GM12878 (cell line): Measurements from ENCODE around the gene HECTD4. TPM values are rescaled to one million over a fixed set of nuclear protein-coding genes. Genes with fewer than 3 reads are reported as not detected.

Source experiments
- BRCA1 ChIP-seq: IDR thresholded peaks from 2 replicates; pipeline ENCODE4 v1.6.1; 2011; ENCODE audit warnings: low read depth, low read length, improper control_type of control experiment
- EGR1 ChIP-seq, 2 experiments: IDR thresholded peaks; 1 replicate in 1 of 2; 2 replicates in 1 of 2; pipeline ENCODE4 v1.6.1; 2011 to 2012; ENCODE audit warnings: low read depth in 2 of 2, low read length in 2 of 2, borderline replicate concordance in 1 of 2, mild to moderate bottlenecking in 1 of 2, moderate library complexity in 1 of 2
- KDM1A ChIP-seq: fragments of 200-600 bp; sonication (generic); IDR thresholded peaks from 2 replicates; pipeline ENCODE4 v1.6.1; 2016; ENCODE audit warnings: borderline replicate concordance
- MTA2 ChIP-seq: fragments of 450-650 bp; IDR thresholded peaks from 2 replicates; pipeline ENCODE4 v1.6.1; 2016; ENCODE audit warnings: low read depth, mild to moderate bottlenecking, moderate library complexity
- NFYA ChIP-seq: IDR thresholded peaks from 2 replicates; pipeline ENCODE4 v1.6.1; 2011; ENCODE audit warnings: low read depth, mild to moderate bottlenecking, low read length, improper control_type of control experiment, borderline replicate concordance
- PAX8 ChIP-seq: fragments of 450-650 bp; IDR thresholded peaks from 2 replicates; pipeline ENCODE4 v1.6.1; 2017; ENCODE audit warnings: mild to moderate bottlenecking, moderate library complexity
- PML ChIP-seq: IDR thresholded peaks from 2 replicates; pipeline ENCODE4 v1.6.1; 2012; ENCODE audit warnings: low read length, inconsistent platforms
- POU2F2 ChIP-seq: IDR thresholded peaks from 3 replicates; pipeline ENCODE4 v1.6.1; 2011; ENCODE audit warnings: low read depth, mild to moderate bottlenecking, low read length, borderline replicate concordance
- SIN3A ChIP-seq: IDR thresholded peaks from 2 replicates; pipeline ENCODE4 v1.6.1; 2012; ENCODE audit warnings: low read depth, low read length, improper control_type of control experiment
- SMAD1 ChIP-seq: fragments of 450-650 bp; IDR thresholded peaks from 2 replicates; pipeline ENCODE4 v1.6.1; 2018; ENCODE audit warnings: mild to moderate bottlenecking, low read depth; ENCODE audit not compliant: partially characterized antibody
- SP1 ChIP-seq: IDR thresholded peaks from one replicate; pipeline ENCODE4 v1.6.1; 2011; ENCODE audit warnings: low read depth, low read length
- polyA plus RNA-seq, 11 experiments: library from polyadenylated mRNA; depleted of rRNA in 4 of 11; unstranded in 6 of 11; stranded (reverse) in 5 of 11; fragments of >200 nt; fragmentation: Nextera tagmentation in 4 of 11; fragmentation: Illumina TruSeq in 1 of 11; extraction: Ambion mirVana in 4 of 11; extraction: Trizol in 1 of 11; gene quantifications; 1 replicate in 1 of 11; 2 replicates in 10 of 11; pipeline versions ENCODE4 v1.2.1 to v1.2.3, GENCODE V29; 2011 to 2016; ENCODE audit warnings: inconsistent platforms in 2 of 11, missing spikeins in 2 of 11, low read depth in 1 of 11
- total RNA-seq, 4 experiments: library from RNA; depleted of rRNA in 3 of 4; stranded (reverse); fragments of >200 nt in 3 of 4; fragmentation: Illumina TruSeq in 1 of 4; extraction: Trizol in 1 of 4; gene quantifications; 2 replicates each; pipeline versions ENCODE4 v1.2.1 to v1.2.3, GENCODE V29; 2013 to 2021
- TF ChIP-seq, protein P1 (sequence below): fragments of 450-650 bp; IDR thresholded peaks from 2 replicates; pipeline ENCODE4 v1.6.1; 2017; ENCODE audit warnings: mild to moderate bottlenecking, moderate library complexity
- TF ChIP-seq, protein P2 (sequence below): IDR thresholded peaks from 2 replicates; pipeline ENCODE4 v1.6.1; 2012; ENCODE audit warnings: mild to moderate bottlenecking, low read depth, low read length
- TF ChIP-seq, protein P3 (sequence below): fragments of 450-650 bp; formaldehyde crosslinking; IDR thresholded peaks from 2 replicates; pipeline ENCODE4 v1.5.0; 2022; ENCODE audit warnings: mild to moderate bottlenecking, missing genetic modification characterization
- TF ChIP-seq, protein P4 (sequence below): IDR thresholded peaks from 2 replicates; pipeline ENCODE4 v1.6.1; 2012; ENCODE audit warnings: low read depth, low read length, improper control_type of control experiment
- TF ChIP-seq, protein P5 (sequence below): IDR thresholded peaks from 2 replicates; pipeline ENCODE4 v1.6.1; 2012; ENCODE audit warnings: low read depth, low read length, improper control_type of control experiment

HECTD4 gene
- total and polyA plus RNA-seq, 10 of the 15 experiments (the other 5 are each of a cell fraction or from before 2014, with no cell fraction given) = 5.8 to 43.9 (median 17.9) TPM

DNA sequence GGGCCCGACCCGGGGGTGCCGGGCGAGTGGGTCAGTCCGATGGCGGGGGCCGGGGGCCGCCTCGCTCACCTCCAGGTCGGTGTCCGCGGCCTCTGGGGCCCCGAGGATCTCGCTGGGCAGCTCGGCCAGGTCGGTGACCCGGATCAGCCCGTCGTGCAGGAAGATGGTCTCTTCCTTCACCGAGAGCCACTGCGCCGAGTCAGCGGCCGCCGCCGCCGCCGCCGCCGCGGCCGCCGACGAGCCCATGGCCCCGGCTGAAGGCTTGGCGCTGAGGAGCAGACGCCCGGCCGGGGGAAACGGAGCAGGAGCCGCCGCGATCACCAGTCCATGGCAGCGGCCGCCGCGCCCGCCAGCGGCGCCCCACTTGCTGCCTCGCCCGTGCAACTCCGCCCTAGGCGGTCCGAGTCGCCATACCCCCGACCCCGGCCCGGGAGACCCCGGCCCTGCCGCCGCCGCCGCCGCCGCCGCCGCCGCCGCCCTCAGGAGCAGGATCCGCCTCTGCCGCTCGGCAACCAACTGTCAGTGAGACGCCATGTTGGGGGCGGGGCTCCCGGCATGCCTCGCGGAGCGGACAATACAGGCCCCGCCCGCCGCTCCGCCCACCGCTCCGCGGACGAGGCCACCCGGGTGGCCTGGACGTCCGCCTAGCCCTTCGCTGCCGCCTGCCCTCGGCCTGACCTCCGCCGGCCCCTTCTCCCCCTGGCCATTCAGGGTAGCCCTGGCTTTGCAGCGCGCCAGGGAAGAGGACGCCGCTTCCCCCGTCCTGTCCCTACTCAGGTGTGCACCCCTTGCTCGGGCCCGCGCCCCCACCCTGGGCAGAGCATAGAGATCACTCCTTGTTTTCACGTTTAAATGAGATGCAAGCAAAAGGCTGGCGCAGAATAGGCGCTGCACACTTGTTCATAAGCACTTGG lies at the start of gene HECTD4 (continued):
- TF ChIP-seq NFYA (no peak), SMAD1 (no peak), SP1 (peak; percentile 60), MTA2 (no peak), EGR1 (IDR thresholded peaks at IDR 0.05; ENCODE audit: borderline replicate concordance in 1 of 2, low read depth in 2 of 2, low read length in 2 of 2) (0 out of 3 replicates have a peak, but pooled peaks of 1 of the 2 experiments have one; percentile 21), POU2F2 (no peak), KDM1A (no peak), PAX8 (no peak), SIN3A (peak; percentile 72; the same call in 1 of the 2 replicates), BRCA1 (no peak), PML (no peak)
- TF ChIP-seq, protein P1, sequence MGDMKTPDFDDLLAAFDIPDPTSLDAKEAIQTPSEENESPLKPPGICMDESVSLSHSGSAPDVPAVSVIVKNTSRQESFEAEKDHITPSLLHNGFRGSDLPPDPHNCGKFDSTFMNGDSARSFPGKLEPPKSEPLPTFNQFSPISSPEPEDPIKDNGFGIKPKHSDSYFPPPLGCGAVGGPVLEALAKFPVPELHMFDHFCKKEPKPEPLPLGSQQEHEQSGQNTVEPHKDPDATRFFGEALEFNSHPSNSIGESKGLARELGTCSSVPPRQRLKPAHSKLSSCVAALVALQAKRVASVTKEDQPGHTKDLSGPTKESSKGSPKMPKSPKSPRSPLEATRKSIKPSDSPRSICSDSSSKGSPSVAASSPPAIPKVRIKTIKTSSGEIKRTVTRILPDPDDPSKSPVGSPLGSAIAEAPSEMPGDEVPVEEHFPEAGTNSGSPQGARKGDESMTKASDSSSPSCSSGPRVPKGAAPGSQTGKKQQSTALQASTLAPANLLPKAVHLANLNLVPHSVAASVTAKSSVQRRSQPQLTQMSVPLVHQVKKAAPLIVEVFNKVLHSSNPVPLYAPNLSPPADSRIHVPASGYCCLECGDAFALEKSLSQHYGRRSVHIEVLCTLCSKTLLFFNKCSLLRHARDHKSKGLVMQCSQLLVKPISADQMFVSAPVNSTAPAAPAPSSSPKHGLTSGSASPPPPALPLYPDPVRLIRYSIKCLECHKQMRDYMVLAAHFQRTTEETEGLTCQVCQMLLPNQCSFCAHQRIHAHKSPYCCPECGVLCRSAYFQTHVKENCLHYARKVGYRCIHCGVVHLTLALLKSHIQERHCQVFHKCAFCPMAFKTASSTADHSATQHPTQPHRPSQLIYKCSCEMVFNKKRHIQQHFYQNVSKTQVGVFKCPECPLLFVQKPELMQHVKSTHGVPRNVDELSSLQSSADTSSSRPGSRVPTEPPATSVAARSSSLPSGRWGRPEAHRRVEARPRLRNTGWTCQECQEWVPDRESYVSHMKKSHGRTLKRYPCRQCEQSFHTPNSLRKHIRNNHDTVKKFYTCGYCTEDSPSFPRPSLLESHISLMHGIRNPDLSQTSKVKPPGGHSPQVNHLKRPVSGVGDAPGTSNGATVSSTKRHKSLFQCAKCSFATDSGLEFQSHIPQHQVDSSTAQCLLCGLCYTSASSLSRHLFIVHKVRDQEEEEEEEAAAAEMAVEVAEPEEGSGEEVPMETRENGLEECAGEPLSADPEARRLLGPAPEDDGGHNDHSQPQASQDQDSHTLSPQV = no peak
- TF ChIP-seq, protein P2, sequence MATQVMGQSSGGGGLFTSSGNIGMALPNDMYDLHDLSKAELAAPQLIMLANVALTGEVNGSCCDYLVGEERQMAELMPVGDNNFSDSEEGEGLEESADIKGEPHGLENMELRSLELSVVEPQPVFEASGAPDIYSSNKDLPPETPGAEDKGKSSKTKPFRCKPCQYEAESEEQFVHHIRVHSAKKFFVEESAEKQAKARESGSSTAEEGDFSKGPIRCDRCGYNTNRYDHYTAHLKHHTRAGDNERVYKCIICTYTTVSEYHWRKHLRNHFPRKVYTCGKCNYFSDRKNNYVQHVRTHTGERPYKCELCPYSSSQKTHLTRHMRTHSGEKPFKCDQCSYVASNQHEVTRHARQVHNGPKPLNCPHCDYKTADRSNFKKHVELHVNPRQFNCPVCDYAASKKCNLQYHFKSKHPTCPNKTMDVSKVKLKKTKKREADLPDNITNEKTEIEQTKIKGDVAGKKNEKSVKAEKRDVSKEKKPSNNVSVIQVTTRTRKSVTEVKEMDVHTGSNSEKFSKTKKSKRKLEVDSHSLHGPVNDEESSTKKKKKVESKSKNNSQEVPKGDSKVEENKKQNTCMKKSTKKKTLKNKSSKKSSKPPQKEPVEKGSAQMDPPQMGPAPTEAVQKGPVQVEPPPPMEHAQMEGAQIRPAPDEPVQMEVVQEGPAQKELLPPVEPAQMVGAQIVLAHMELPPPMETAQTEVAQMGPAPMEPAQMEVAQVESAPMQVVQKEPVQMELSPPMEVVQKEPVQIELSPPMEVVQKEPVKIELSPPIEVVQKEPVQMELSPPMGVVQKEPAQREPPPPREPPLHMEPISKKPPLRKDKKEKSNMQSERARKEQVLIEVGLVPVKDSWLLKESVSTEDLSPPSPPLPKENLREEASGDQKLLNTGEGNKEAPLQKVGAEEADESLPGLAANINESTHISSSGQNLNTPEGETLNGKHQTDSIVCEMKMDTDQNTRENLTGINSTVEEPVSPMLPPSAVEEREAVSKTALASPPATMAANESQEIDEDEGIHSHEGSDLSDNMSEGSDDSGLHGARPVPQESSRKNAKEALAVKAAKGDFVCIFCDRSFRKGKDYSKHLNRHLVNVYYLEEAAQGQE = no peak
- TF ChIP-seq, protein P3, sequence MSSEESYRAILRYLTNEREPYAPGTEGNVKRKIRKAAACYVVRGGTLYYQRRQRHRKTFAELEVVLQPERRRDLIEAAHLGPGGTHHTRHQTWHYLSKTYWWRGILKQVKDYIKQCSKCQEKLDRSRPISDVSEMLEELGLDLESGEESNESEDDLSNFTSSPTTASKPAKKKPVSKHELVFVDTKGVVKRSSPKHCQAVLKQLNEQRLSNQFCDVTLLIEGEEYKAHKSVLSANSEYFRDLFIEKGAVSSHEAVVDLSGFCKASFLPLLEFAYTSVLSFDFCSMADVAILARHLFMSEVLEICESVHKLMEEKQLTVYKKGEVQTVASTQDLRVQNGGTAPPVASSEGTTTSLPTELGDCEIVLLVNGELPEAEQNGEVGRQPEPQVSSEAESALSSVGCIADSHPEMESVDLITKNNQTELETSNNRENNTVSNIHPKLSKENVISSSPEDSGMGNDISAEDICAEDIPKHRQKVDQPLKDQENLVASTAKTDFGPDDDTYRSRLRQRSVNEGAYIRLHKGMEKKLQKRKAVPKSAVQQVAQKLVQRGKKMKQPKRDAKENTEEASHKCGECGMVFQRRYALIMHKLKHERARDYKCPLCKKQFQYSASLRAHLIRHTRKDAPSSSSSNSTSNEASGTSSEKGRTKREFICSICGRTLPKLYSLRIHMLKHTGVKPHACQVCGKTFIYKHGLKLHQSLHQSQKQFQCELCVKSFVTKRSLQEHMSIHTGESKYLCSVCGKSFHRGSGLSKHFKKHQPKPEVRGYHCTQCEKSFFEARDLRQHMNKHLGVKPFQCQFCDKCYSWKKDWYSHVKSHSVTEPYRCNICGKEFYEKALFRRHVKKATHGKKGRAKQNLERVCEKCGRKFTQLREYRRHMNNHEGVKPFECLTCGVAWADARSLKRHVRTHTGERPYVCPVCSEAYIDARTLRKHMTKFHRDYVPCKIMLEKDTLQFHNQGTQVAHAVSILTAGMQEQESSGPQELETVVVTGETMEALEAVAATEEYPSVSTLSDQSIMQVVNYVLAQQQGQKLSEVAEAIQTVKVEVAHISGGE (CRISPR knock-in tag) = no peak
- TF ChIP-seq, protein P4, sequence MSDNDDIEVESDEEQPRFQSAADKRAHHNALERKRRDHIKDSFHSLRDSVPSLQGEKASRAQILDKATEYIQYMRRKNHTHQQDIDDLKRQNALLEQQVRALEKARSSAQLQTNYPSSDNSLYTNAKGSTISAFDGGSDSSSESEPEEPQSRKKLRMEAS = no peak
- TF ChIP-seq, protein P5, sequence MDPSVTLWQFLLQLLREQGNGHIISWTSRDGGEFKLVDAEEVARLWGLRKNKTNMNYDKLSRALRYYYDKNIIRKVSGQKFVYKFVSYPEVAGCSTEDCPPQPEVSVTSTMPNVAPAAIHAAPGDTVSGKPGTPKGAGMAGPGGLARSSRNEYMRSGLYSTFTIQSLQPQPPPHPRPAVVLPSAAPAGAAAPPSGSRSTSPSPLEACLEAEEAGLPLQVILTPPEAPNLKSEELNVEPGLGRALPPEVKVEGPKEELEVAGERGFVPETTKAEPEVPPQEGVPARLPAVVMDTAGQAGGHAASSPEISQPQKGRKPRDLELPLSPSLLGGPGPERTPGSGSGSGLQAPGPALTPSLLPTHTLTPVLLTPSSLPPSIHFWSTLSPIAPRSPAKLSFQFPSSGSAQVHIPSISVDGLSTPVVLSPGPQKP = no peak
